Measurements from ENCODE around the gene GLP2R.
"Not testable (repeated sequence)": the region's sequence is repeated elsewhere in the genome, so short reads cannot be mapped to it uniquely, and the experiment has no call there.

Gene GLP2R, protein sequence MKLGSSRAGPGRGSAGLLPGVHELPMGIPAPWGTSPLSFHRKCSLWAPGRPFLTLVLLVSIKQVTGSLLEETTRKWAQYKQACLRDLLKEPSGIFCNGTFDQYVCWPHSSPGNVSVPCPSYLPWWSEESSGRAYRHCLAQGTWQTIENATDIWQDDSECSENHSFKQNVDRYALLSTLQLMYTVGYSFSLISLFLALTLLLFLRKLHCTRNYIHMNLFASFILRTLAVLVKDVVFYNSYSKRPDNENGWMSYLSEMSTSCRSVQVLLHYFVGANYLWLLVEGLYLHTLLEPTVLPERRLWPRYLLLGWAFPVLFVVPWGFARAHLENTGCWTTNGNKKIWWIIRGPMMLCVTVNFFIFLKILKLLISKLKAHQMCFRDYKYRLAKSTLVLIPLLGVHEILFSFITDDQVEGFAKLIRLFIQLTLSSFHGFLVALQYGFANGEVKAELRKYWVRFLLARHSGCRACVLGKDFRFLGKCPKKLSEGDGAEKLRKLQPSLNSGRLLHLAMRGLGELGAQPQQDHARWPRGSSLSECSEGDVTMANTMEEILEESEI

DNA sequence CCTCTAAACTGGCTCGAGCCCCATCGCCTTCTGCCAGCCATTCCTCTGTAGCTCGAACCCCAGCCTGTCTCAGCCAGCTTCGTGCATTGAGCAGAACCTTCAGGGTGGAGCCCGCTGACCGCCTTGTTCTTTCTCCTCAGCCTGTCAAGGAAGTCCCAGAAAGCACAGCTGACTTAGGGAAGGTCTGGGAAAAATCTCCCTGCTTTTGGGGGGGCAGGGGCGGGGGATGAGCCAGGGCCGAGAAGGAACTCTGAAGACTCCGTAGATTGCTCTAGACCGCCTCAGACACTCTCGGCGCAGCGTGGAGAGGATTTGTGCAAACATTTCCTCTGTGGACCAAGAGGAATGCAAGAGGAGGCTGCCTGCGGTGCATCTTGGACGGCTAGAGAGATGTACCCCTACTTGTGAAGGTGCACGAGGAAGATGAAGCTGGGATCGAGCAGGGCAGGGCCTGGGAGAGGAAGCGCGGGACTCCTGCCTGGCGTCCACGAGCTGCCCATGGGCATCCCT, at the start of gene GLP2R:
Gene GLP2R, plus strand, starts transcription at position 284 of the 510 bp plus-strand sequence. Its CDS starts 140 bp downstream, at position 424.
- no peak for DNase-seq

DNA sequence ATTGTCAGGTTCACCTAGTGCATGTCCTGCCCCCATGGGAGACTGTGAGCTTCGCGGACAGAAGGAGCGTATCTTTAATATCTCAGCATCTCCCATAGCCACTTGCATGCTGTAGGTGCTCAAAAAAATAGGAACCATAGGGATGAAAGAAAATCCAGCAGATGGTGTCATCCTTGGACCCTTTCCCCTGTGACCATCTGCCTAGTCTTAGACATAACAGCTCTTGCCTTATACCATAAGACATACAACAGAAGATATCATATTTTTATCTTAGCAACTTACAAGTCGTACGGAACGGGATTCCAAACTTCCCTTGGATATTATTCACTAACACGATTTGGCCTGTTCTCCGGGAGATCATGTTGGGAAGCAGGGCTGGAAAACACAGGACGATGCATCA, 48.8 kb upstream of the GLP2R start:
- DNase-seq, result no peak

DNA sequence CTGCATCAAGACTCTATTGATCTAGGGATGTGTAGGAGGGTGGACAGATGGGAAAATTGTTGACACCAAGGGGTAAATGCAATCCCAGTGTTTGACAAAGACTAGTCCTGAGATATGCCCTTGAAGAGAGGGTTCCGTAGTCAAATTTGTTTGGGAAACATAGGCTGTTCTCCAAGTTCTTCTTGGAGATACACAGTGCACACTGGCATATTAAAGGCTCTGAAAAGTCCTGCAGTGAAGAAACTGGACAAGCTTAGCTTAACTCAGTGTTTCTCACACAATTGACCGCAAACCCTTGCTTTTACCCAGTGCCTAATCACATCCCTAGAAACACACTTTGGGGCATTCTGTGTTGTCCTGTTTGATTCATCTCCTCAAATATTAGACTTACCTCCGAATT, 45.2 kb upstream of the GLP2R start:
- no peak for DNase-seq

DNA sequence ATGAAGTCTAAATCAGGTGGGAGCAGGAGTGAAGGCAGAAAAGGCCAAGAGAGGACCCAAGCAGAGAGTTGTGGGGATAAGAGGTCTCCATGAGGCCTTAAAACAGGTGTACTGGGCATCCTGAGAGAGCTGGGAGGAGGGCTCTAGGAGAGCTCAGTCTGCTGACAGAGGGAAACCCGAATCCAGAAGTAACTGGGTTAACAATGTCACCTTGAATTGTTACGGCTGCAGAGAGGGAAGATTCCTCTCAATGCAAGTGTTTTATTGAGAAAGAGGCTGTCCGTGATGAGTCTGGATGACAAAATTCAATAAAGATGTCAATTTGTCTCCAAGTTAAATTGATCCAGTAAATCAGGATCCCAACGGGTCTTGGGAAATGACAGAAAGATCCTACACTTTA, 42.7 kb upstream of the GLP2R start:
- no peak for DNase-seq

DNA sequence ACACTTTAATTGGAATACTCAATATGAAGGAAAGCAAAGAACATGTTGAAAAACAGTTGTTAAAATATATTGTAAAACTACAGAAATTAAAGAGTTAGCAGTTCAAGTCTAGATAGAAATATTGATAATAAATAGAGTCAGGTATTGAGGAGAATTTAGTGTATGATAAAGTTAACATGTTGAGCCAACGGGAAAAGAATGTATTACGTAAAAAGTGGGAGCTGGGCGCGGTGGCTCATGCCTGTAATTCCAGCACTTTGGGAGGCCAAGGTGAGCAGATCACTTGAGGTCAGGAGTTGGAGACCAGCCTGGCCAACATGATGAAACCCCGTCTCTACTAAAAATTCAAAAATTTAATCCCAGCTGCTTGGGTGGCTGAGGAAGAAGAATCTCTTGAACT, 42.3 kb upstream of the GLP2R start:
- not testable (repeated sequence) for DNase-seq

DNA sequence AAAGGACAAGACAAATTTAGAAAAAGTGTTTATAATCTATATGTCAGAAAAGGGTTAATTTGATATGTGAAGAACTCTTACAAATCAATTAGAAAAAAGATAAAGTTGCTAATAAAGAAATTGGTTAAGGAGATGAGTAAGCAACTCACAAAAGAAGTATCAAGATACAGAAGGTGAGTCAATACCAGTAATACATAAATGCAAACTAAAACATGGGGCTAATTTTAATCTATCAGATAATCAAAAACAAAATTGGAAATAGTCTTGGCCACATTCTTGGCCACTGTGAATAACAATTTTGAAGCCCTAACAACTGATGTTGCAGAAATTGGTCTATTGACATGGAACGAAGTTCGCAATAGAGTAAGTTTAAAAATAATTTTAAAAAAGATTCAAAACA, 41.2 kb upstream of the GLP2R start:
- no peak for DNase-seq

DNA sequence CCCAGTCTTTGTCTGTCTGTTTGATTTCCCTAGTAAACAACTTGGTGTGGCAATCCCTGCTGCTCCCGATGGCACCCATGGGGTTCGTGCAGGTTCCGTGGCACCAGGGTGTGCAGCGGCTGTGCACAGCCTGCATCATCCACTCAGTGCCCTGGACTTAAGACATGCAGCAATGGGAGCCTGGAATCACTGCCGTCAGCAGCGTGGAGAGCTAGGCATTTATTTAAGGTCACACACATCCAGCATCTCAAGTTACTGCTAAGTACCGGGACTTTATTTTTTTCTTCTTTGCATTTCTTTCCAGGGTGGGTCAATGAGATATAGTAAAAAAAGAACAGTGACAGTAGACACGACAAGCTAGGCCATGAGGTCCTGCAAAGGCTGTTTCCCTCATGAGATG, 37.1 kb upstream of the GLP2R start:
- no peak for DNase-seq

DNA sequence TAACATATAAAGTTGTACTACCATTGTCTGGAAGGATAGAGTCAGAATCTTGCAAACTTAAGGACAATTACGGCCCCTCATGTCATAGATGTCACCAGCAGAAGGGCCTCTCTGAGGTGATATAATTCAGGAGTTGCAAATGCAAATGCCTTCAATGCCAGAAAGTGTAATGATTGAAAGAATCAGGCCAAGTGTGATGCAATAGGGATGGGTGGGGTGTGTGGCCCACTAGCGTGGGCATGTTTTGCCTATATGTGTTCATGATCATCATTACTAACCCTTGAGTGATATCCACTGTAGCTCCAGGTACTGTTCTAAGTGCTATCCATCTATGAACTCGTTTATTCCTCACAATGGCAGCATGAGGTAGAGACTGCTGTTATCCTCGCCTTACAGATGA, 35.4 kb upstream of the GLP2R start:
- no peak for DNase-seq

DNA sequence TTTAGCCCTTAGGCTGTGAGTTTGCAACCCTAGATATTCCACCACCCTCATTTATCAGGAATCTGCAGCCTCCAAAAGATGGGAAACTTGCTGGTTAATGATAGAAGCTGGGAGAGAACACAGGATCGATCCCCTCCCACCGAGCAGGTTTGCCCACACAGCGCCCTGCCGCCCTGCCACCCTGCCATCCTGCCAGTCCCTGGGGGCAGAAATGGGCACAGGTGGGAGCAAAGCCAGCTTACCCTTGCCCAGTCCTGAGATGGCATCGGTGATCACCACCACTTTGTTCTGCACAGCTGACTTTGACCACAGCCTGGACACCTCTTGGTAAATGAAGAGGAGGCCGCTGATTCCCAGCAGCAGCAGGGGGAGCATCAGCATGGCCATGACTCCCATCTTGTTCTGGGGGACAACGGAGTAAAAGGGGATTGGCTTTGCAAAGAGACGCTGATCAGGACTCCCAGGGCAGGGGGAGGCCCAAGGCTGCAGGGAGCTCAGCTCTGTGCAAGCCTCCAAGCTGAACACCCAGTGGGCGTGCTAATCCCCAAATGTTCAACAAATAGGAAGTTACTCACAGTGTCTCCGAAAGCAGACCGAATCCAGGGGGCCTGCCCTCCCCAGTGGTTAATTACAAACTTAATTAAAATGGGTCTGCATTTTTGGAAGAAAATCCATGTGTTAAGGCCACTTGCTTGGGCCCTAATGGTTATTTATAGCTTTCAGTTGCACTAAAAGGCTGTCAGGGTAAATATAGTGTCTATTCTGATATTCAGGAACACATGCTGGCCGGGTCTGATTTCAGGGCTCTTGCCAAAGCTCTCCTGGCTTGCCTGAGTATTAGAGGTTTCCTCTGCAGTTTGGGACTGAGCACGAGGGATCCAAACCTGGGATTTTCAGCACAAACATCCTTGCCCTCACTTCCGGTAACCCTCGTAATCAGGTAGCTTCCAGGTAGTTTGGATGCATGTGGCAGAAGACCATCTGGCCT, 34.5 kb upstream of the GLP2R start, which contains the start of gene DHRS7C:
Gene DHRS7C, minus strand, starts transcription at position 704 of the 988 bp plus-strand sequence. Its CDS starts 308 bp downstream, at position 396.
- no peak for DNase-seq

DNA sequence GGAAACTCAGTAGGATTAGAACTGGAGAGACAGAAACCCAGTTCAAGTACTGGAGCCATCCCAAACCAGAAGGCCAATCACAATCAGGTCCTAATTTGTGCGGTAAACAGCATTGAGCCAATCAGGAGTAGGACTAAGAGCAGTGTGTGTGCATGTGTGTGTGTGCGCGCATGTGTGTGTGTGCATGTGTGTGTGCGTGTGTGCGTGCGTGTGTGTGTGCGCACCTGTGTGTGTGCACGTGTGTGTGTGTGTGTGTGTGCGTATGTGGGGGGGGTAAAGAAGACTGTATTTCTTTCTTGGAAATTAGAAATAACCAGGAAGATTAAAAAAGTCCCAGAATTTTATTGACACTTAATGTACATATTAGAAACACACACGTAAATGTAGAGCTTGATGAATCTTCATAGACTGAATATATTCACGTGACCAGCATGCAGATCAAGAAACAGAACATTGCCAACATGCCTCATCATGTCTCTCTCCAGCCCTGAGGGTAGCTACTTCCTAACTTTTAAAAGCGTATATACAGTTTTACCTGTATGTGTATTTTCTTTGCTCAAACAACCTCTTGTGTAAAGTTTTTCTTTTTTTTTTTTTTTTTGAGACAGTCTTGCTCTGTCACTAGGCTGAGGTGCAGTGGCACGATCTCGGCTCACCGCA, 33.4 kb upstream of the GLP2R start:
- no peak for DNase-seq

DNA sequence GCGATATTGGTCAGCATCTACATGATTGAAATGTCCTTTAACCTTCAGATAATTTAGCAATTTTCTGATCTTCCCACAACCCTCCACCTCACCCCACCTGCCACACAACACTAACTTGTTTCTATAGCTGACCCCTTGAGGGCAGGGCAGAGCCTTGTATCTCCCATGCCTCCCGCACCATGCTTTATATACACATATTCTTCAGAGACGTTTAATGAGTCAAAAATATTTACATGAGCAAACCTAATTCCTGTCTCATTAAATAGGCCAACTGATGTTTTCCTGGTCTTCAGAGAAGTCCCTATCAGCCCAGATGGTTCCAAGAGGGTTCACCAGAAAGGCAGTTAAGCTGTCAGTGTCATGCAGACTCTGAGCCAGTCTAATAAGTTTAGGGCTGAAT, 27.7 kb upstream of the GLP2R start:
- no peak for DNase-seq

DNA sequence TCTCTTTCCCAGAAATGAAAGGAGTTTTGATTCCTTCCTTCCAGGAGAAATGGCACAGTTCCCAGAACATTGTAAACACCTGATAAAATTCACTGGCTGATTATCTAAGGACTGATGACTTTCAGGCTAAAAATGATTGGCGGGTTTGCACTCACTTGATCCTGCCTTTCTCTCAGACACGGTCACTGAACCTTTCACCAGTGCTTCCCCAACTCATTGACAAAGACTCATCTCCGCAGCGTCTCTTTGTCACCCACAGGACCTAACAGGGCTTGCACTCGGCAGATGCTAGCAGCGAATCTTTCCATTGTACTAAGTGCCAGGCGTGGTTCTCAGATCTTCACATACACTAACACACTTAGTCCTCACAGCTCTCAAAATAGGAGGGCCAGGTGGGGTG, 27.0 kb upstream of the GLP2R start:
- no peak for DNase-seq

DNA sequence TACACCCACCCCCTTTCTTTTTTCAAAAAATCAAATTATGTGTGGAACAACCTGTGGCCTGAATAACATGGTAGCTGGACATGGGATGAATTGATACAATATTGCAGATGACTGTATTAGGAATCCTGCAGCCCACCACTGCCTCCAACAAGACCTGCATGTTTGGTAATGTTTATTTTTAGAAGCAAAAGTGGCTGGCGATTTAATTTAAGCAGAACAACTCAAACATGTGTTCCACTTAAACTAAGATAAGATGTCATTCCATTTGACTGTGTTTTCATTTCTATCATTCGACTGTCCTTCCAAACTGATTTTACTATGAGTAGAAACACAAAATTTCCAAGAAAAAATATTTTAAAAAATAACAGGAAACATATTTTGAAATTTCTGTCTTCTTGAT, 24.2 kb upstream of the GLP2R start:
- no peak for DNase-seq

DNA sequence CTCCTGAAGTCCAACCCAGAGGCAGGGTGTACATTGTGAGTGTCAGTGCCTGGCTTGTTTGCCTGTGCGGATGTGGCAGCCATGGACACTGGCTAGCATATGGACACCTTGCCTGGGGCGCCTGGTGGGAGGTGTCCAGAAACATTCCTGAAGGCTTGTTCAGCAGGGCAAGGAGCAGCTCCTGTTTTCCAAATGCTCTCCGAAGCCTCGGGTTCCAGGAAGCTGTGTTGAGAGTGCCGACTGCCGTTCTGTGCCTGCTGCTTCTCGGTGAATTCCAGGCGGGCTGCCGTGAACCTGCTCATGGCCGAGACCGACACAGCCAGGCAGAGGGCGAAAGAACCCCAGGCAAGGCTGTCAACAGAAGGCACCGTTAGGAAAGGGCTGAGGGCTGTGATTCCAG, 23.4 kb upstream of the GLP2R start:
- no peak for DNase-seq

DNA sequence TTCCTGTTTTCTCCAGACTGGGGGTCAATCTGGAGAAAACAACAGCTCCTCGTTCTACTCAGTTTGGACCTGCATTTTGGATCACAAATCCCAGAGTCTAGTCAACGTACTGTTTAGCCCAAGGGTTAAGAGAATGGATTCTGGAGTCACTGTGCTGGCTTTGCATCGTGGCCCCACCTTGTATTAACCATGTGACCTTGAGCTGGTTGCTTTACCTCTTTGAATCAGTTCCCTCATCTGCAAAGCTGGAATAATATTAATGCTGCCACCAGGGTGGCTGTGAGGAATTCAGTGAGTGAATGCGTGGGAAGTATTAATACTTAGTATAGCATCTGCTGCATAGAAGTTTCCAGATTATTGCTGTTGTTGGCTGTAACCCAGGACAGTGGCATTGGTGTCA, 23.0 kb upstream of the GLP2R start:
- no peak for DNase-seq

DNA sequence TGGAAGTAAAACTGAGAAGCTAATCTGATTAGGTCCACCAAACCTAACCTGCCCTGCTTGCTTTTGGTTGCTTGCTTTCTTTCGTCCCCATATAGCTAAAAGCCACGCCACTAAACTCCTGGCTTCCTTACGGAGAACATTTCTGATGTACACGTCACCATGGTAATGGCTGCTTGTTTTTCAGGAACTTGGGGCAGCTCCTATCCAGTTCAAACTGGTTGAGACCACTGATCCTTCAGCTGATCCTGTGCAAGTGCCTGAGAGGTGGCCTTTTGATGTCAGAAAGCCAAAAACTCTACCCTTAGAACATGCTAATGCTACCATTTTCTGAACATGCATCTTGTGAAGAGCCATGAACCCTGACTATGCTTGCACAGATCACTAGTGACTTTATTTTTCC, 20.0 kb upstream of the GLP2R start:
- no peak for DNase-seq

DNA sequence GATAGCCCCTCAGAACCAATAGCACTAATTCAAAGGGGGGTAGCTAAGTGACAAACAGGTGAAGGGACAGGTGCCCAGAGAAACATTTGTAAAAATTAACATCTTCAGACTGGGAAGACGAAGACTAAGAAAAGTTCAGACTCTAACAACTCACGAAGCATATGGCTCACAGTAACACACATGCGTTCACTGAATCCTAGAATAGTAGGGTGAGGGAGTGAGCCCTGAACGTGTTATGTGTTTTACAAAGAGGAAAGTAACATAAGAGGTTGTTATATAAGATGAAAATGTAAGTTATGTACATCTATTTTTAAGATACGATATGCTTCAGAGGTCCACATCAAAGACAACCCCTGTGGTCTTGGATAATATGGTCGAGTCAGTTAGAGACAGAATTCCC, 19.0 kb upstream of the GLP2R start:
- no peak for DNase-seq

DNA sequence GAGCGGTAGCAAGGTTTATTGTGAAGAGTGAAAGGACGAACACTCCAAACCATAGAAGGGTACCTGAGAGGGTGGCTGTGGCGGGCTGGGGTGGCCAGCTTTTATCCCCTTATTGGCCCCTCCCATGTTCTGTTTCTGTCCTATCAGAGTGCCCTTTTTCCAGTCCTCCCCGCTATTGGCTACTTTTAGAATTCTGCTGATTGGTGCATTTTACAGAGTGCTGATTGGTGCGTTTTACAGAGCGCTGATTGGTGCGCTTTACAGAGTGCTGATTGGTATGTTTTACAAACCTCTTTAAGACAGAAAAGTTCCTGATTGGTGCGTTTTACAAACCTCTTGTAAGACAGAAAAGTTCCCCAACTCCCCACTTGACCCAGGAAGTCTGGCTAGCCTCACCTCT, 16.3 kb upstream of the GLP2R start:
- DNase-seq, result no peak

DNA sequence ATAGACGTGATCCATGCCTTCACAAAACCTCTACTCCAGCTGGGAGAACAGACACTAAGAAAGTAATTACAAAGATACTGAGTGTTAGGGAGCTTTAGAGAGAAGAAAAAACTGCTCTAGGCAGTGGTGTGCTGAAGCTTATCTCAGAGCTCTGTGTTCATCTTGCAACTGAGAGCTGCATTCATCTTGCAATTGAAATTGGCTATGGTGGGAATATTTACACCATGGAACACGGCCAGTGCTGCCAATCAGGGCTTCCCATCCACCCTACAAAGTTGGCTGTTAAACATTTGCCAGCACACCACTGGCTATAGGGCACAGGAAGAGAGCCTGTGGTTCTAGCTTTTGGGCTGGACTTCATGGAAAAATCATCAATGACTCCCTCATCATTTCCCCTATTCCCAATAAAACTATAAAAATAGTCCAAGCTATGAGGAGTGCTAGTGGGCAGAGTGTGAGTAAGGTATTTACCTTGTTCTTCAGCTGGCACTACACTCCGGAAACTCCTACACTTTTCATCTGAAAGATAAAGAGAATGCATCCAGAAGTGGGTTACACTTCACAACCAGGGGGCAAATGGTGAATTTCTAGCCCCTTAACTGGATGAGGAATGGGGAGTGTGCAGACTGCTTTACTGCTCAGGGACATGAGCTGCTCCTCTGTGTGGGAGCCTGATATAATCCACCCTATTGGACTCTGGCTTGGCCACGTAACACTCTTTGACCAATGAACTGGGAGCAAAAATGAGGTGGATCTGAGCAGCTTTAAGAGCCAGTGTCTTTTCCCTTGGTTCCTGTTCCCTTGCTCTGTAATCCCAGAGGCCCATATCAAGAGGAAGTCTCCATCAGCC, 15.4 kb upstream of the GLP2R start:
- DNase-seq, result no peak

DNA sequence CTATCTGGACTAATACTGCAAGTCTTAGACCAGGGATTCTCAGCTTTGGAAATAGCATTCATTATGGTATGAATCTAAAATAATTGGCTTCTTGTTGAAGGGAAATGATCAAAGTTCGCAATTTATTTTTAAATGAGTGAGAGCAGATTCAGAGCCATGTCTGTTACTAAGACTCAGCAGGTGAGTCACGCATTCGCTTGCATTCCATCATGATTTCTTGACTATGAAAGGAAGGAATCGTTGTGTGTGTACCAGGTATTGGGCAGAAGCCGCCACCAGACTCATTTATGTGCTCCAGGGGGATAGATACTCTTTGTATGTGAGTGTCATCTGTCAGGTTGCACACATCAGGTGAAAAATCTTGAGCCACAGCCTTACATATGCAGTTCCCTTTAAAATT, 14.6 kb upstream of the GLP2R start:
- no peak for DNase-seq

DNA sequence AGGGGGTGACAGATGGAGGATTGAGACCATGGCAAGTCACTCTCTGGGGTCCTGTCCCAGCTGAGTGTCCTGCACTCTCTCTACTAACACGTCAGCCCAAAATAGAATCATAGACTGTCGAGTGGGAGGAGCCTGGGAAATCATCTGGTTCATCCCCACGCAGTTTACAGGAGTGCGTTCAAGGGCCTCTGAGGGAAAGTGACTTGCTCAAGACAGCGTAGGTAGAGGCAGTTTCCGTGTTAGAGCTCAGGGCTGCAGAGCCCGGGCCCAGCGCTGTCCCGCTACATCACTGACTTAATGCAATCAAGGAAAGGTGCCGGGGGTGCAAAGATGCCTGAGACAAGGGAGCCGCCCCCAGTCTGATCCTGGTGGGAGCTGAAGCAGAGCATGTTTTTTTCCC, 14.2 kb upstream of the GLP2R start:
- no peak for DNase-seq

DNA sequence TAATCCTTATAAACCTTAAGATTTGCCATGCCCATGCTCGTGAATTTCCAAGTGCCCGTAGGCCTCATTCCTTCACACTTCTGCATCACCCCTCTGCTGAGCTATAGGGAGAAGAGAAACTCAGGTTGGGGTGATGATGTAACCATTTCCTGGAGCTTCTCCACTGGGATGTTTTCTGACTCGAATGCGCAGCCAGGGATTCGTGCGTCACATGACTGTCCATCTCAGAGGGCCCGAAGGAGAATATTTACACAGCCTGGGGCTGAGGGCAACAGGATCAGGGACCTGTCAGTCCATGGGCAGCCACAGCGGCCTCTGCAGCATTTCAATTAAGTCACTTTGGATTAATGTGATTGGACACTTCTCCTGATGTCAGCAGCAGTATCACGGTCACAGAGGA, 12.6 kb upstream of the GLP2R start:
- DNase-seq, result no peak
